Stimulated activated CD8-positive, alpha-beta memory T cell treated with anti-CD3 and anti-CD28 coated beads, Interleukin-7, amount 100 ng/mL, for 48 hours (primary cell): ENCODE measurements around the gene TMC8.
A peak's percentile ranks its signal among the peaks of the same experiment; 100 is the strongest.
"Not testable (repeated sequence)": the region's sequence is repeated elsewhere in the genome, so short reads cannot be mapped to it uniquely, and the experiment has no call there.

Source experiments
- DNase-seq, 2 donors: peaks; one replicate each; pipeline ENCODE4 v3.0.0-alpha.2; 2020; ENCODE audit warnings: low read depth in 1 of 2; ENCODE audit errors: extremely low read depth in 1 of 2

The TMC8 gene

GRCh38 chr17:78133971-78134898 is 3.7 kb downstream of the TMC8 start:
- peak in 1 of 2 donors; percentile 64 for DNase-seq

DNA sequence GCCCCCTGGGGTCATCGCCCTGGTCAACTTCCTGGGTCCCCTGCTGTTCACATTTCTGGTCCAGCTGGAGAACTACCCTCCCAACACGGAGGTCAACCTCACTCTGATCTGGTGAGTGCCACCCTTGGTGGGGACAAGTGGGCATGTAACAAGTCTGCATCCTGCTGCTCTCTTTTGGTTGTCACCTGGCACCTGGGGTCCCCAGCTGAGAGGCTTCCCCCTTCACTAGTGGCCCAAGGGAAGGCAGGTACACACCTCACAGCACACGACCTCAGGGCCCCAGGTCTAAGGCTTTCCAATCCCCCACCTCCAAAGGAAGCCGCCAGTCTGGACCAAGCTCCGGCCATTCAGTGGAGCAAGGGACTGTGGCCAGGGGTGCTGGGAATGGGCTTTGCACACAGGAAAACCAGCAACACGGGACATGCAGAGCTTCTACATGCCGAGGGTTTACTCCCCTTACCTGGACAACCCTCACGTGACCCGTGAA is 4.4 kb downstream of the TMC8 start:
- DNase-seq: no peak

GRCh38 chr17:78135858-78136500 is 5.4 kb downstream of the TMC8 start:
- DNase-seq: no peak

- DNase-seq: no peak
These were observed 7.0 kb downstream of the TMC8 start for GRCh38 chr17:78137392-78138203.

- no peak for DNase-seq
These were observed 7.9 kb downstream of the TMC8 start for GRCh38 chr17:78138204-78139060.

DNA sequence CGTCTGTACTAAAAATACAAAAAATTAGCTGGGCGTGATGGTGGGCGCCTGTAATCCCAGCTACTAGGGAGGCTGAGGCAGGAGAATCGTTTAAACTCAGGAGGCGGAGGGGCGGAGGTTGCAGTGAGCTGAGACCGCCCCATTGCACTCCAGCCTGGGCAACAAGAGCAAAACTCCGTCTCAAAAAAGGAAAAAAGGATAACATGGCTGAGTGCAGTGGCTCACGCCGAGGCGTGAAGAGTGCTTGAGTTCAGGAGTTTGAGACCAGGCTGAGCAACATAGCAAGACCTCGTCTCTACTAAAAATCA is 9.2 kb downstream of the TMC8 start:
- not testable (repeated sequence) for DNase-seq

- peak; percentile 92 to 98 for DNase-seq
These were observed 9.8 kb downstream of the TMC8 start for GRCh38 chr17:78140169-78141051.

DNA sequence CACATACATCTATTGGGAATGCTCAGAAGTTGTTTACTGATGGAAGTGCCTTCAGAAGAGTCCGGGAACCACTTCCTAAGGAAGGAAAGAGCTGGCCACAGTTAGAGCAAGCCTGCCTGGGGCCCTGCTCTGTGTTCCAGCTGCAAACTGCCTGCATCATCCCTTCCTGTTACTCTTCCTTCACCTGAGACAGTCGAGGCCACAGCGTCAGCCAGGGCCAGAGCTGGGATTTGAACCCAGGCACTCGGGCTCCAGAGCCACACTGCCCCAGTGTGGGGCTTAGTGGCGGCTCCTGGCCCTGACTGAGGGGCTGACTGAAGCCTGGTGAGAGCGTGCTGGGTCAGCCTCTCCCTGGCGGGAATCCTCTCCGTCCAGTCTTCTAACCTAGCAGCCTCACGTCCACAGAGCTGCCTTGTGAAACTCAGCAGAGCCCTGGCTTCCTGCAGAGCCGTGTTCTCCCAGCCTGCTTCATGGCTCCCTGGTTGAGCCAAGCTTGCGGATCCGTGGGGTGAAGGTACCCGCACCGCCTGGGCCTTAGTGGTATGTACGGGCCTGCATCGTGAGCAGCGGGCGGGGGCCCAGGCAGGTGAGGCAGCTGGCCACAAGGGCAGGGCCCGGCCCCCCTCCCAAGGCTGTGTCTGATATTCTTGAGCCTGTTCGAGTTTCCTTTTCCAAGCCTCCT is 11.0 kb downstream of the TMC8 start:
- no peak for DNase-seq

DNA sequence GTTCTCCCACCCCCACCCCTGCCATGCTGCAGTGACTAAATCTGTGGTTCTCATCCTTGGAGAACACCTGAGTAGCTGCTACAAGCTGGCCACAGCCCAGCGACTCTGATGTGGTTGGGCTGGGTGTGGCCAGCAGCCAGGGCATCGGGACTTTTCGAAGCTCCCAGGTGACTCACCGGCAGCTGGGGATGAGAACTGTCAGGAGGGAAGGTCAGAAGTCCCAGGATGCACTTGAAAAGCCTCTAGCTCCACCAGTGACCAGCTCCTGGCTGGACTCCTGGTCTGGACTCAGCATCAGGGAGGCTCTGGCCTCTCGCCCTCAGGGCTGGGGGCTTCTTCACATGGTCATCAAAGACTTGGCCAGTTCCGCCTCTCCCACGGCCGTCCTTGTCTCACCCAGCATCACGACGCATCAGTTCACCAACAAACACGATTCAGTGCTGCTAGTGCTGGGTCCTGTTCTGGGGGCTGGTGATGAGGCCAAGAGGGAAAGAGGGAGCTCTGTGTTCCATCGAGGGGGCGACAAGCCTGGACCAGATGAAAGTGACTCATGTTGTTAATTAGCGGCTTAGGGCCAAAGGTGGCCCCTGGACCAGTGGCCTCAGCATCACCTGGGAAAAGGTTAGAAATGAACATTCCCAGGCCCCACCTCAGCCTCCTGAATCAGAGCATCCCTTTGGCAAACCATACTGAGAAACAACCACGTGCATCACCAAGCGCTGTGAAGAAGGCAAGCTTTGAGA is 11.7 kb downstream of the TMC8 start:
- no peak for DNase-seq

DNA sequence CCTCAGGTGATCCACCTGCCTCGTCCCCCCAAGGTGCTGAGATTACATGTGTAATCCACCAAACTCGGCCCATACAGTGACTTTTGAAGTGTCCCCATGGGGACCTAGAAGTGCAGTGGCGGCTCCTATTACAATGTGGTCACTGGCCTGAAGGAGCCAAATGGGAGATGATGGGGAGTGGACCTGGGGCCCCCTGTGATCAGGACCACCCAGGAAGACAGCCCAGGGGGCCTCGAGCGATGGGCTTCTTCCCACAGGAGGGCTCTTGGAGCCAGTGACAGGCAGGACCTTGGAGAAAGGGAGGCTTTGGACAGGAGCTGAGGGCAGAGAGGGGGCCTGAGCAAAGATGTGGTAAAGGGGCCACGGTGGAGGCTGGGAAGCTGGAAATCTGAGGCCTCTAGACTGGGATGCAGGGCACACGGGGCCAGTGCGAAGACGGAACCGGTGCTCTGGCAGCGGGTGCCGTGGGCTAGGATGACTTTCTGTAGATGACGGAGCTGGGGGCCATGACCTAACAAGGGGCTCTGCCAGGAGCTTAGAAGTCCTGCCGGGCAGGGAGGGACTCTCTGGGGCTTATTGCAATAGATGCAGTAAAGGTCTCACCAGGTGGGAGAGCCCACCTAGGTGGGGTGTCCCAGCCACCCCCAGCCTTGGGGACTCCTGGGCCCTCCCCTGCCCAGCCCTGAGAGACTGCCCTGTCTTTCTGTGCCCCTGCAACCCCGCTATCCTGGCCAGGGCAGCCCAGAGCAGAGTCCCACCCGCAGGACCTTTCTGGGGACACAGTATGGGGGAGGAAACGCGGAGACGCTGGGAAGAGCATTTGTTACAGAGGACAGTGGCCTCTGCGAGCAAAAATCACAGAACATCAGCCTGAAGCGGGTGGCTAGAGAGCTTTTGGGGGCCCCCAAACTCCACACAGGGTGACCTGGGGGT is 12.9 kb downstream of the TMC8 start:
- no peak for DNase-seq

DNA sequence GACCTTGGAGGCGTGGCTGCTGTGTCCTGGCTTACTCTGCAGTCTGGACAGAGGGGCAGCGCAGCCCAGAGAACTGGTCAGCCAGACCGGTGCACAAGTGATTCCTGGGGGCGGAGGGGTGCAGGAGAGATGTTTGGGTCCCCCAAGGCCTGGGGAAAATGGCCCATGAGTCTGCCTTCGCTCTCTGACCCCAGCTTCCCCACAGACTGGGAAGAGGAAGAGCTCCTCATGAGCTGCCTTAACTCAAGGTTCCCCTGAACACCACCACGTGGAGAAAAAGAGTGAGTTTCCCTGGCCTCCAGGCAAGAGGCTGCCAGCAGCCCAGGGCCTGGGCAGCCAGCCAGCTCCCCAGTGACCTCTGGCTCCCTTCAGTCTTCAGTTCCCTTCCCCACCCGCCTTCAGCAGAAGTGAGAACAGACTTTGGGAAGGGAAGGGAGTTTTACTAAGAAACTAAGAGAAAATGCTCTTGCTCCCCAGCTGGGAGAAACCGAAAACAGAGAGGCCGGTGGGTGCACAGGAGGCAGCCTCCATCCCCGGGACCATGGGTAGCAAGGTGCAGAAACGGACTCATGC is 13.7 kb downstream of the TMC8 start:
- DNase-seq: no peak

DNA sequence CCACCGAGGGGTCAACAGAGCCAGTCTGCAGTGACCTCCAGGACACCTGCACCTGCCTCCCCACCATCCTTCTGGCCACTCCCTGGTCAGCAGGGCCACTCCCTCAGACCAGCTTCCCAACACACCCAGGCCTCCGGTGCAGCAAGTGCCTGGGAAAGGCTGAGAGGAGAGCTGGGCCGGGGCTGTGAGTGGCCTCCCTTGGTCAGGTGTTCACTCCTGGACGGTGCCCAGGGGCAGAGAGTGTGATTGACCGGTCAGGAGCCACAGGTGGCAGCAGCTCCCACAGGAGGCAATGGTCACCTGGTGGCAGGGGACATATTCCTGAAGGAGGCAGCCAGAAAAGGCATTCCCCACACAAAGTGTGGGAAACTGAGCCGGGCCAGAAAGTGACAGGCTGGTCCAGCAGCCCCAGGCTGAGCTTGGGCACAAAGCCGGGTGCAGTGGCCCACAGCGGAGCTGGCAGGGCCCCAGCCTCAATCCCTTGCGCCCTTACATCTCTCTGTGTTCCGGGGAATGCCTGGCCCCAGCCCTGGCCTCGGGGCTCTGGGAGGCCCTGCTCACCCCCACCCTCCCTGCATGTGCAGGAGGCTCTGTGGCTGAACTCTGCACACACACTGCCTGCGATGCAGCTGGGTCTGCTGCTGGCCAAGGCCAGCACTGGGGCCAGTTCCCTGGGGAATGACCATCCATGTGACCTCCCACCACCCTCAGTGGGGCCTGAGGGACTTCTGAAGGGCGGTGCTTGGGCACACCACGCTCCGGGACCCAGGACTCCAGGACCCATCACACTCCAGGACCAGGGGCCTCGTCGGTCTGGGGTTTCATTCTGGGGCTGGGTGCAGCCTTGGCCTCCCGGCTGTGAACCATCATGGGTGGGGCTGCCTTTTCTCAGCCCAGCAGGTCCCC is 14.4 kb downstream of the TMC8 start:
- DNase-seq: no peak

GRCh38 chr17:78146471-78146869 is 15.9 kb downstream of the TMC8 start:
- DNase-seq: no peak

- no peak for DNase-seq
These were observed 16.3 kb downstream of the TMC8 start for GRCh38 chr17:78146881-78147280.

- no peak for DNase-seq
These were observed 16.9 kb downstream of the TMC8 start for GRCh38 chr17:78147315-78147998.
